Suppressor macrophage treated with lipopolysaccharide for 4 hours (primary cell): Measurements from ENCODE around the gene SLC16A11.
"Not testable (repeated sequence)": the region's sequence is repeated elsewhere in the genome, so short reads cannot be mapped to it uniquely, and the experiment has no call there.

ENCODE experiments used
- DNase-seq: peaks from one replicate; pipeline ENCODE4 v3.0.0-alpha.2; 2020

SLC16A11 gene, protein sequence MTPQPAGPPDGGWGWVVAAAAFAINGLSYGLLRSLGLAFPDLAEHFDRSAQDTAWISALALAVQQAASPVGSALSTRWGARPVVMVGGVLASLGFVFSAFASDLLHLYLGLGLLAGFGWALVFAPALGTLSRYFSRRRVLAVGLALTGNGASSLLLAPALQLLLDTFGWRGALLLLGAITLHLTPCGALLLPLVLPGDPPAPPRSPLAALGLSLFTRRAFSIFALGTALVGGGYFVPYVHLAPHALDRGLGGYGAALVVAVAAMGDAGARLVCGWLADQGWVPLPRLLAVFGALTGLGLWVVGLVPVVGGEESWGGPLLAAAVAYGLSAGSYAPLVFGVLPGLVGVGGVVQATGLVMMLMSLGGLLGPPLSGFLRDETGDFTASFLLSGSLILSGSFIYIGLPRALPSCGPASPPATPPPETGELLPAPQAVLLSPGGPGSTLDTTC

DNA sequence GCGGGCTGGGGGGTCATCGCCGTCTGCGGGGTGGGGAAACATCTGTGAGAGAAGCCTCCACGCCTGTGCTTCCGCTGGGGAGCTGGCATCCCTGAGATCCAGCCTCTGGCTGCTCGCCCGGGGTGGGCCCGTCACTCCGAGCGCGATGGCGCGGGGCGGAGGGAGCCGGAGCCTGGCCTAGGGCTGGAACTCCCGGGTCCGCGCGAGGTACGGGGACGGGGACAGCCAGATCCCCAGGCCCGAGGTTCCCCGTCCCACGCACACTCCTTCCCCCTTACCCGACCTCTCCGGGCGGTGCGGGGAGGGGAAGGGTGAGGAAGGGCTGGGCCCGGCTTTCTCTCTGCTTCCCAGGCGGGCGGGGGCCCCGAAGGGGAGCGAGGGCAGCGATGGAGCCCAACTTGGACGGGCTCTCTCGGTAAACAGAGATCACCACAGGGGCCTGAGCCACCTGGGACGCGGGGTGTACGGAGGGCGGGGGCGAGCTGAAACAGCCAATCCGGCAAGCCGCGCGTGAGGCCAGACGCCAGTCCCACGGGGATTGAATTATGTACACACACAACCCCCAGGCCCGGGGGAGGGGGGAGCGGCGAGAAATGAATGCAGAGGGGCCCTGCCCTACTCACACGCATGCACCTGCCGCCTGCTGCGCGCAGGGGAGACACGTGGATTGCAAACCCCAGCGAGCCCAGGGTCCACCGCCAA lies at the start of gene SLC16A11:
Gene SLC16A11 (minus strand): TSS at position 596 of the 702 bp plus-strand sequence. CDS start 579 bp downstream, at position 17.
- DNase-seq: no peak

DNA sequence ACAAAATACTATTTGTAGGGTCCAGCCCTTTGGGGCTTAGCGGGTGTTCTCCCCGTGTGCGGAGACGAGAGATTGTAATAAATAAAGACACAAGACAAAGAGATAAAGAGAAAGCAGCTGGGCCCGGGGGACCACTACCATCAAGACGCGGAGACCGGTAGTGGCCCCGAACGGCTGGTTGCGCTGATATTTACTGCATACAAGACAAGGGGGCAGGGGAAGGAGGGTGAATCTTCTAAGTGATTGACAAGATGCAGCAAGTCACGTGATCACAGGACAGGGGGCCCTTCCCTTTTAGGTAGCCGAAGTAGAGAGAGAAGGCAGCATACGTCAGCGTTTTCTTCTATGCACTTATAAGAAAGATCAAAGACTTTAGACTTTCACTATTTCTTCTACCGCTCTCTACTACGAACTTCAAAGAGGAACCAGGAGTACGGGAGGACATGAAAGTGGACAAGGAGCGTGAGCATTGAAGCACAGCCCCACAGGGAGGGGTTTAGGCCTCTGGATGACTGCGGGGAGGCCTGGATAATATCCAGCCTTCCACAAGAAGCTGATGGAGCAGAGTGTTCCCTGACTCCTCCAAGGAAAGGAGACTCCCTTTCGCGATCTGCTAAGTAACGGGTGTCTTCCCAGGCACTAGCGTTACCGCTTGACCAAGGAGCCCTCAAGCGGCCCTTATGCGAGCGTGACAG lies 47.6 kb upstream of the SLC16A11 start:
- DNase-seq: peak; percentile 40

DNA sequence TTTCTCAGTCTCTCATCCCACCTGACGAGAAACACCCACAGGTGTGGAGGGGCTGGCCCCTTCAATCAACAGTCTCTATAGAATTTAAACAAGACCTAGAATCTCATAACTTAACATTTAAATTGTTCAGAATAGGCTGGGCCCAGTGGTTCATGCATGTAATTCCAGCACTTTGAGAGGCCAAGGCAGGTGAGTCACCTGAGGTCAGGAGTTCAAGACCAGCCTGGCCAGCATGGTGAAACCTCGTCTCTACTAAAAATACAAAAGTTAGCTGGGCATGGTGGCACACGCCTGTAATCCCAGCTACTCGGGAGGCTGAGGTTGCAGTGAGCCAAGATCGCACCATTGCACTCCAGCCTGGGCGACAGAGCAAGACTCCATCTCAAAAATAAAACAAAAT lies 45.7 kb upstream of the SLC16A11 start:
- not testable (repeated sequence) for DNase-seq

DNA sequence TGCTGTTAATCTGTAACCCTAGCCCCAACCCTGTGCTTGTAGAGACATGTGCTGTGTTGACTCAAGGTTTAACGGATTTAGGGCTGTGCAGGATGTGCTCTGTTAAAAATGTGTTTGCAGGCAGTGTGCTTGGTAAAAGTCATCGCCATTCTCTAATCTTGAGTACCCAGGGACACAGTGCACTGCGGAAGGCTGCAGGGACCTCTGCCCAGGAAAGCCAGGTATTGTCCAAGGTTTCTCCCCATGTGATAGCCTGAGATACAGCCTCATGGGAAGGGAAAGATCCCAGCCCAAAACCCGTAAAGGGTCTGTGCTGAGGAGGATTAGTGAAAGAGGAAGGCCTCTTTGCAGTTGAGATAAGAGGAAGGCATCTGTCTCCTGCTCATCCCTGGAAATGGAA lies 44.5 kb upstream of the SLC16A11 start:
- DNase-seq: not testable (repeated sequence)

DNA sequence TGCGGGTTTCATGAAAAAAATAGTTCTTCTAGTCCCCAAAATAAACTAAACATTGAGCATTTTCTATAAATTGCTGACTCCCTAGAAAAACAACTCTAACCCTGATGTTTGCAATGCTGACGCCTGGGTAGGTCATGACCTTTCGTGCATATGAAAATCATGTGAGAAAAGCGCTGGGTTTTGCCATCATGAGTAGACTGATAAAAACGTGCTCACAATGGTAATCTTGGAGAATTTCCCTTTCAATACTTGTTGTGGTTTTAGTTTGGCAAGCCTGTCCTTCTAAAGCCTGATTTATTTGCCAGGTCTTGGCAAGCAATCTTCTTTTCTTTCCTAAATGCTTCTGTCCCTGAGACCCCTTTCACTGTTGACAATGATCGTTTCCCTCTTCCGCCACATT lies 40.2 kb upstream of the SLC16A11 start:
- peak; percentile 66 for DNase-seq

DNA sequence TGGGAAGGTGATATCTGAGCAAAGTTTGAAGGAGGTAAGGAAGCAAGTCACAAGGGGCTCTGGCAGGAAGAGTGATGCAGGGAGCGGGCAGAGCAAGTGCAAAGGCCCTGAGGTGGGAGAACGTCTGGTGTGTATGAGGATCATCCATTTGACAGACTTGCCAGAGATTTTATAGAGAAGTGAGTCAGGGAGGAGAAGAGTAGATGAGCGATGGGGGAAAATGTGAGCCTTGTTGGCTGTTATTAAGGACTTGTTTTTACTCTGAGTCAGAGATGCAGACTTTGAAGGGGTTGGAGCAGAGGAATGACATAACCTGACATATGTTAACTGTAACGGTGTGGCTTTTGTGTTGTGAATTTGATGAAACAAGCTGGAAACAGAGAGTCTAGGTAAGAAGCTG lies 39.7 kb upstream of the SLC16A11 start:
- peak; percentile 56 for DNase-seq

DNA sequence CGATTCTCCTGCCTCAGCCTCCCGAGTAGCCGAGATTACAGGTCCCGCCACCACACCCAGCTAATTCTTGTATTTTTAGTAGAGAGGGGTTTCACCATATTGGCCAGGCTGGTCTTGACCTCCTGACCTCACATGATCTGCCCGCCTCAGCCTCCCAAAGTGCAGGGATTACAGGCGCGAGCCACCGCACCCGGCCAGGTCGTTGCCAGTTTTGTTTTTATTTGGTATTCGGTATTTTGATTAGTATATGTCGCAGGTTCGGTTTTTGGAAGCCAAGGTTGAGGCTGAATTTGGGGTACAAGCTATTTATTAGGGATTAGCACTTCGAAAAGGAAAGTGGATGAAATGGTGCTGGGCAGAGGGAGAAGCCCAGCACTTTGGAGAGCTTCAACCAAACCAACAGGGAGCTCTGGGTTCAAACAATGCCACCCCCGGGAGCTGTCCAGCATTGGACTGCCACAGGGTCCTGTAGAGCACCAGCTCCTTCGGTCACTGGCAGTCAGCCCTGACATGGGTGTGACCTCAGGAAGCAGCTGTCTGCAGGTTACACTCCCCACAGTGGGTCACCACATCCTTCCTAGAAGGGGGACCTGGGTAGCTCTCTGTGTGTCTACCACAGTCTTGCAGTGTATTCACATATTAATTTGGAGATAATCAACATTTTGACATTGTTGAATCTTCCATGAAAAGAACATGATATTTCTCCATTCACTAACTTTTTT lies 37.6 kb upstream of the SLC16A11 start:
- DNase-seq: no peak

DNA sequence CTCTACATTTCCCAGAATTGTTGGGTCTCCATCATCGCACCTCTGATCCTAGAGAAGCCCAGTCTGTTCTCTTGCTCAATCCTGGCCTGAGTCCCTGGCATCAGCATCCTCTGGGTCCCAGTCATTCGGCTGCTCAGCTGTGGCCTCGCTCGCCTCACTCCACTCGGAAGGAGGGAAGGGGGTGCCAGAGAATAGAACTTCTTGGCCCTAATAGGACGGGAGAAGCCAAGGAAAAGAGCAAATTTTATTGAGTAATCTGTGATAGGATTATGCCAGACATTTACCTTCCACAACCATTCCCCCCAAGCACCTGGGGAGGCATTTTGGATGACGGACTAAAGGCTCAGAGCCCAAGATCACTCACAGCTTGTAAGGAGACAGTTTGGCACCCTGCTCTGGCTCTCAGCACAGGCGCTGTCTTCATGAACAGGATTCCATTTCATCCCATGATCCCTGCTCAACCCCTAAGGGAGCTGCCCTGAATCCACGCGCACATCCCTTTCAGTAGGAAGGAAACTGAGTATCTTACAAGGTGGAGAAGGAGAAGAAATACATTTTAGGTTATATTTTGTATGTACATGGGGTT lies 36.7 kb upstream of the SLC16A11 start:
- DNase-seq: no peak

DNA sequence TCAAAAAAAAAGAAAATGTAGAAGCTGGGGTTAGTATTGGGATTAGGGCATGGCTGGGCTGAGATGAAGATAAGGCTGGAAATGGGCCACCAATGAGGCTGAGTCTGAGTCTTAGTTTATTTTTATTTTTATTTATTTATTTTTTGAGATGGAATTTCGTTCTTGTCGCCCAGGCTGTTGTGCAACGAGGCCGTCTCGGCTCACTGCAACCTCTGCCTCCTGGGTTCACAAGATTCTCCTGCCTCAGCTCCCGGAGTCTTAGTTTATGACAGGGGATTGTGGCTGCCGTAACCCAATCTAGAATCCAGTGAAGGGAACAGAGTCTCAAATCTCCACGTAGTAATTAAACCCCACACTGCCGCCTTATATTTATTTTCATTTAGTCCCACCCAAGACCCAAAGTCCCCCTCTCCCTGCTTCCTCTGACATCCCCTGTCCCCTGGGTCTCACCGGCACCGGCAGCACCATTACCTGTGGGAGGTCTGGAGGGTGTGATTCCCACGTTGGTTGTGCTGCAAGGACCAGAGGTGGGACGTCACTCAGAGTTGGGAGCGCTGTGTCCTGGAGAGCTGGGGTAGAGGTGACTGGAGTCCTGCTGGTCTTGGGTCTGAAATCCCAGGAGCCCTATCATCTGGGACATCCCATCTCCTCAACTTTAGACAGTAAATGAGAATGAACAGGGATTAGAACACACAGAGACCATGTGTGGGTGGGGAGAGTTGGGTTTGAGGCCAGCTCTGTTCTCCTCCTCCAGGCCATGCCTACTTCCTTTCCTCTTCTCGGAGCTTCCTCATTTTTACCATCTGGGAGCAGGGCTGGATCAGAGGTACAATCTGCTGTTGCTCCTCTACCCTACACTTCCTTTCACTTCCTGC lies 35.9 kb upstream of the SLC16A11 start, which contains the start of gene CLEC10A:
Gene CLEC10A (minus strand): TSS at position 671 of the 875 bp plus-strand sequence. CDS start 1,439 bp downstream, outside the sequence.
- peak; percentile 78 for DNase-seq

DNA sequence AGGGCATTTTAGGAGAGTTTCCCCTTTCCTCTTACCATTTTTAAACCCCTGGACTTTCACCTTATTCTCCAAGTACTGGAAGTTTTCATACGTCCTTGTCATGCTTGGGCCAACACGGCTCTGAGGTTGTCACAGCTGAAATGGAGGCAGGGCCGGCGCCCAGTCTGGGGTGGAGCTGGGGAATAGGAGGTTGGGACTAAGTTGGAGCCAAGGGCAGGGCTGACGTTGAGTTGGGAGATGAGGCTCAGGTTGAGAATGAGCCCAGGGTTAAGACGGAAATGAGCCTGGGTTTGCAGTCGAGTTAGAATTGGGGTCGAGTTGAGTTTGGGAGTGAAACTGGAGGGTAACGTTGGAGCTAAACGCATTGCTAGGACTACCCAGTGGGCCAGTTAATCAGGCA lies 34.8 kb upstream of the SLC16A11 start:
- no peak for DNase-seq

DNA sequence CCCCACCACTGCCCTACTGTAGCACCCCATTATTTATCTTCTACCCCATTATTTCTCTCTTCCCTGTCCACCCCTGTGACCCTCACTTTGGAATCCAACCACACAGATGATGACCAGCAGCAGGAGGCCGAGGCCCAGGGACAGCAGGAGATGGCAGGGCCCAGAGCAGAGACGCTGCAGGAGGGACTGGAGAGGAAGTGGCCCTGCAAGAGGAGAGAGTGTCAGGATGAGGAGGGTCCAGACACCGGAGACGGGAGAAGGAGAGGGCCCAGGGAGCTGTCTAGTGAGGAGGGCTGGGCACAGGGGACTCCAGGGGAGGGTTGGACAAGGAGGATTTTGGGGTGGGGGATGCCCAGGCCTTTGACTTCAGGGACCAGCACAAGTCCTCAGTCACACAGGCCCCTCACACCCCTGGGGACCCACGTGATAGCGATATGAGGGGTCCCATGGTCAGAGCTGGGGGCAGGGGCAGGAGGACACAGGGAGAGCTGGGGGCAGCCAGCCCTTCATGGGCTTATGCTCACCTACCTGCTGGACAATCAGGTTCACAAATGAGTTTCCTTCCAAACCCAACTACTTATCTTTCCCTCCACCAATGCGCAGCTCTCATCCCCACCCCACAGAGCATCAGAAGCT lies 34.1 kb upstream of the SLC16A11 start:
- DNase-seq: no peak

DNA sequence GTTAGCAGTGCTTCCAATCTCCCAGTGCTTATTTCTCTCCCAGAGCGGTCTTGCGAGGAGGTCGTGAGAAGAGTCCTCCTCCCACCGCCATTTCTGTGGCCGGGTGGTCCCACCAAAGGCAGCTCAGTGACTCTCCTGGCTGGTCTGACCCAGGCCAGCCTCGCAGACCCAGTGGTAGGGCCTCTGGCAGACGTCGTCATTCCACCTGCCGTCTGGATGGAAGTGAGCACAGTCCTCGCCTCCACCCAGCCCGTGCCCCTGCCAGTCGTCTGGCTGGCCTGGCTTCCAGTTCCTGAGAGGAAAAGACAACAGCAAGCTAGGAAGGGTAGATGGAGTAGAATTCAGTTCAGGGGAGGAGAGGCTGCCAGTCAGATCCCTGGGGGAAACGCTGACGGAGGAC lies 31.0 kb upstream of the SLC16A11 start:
- no peak for DNase-seq

DNA sequence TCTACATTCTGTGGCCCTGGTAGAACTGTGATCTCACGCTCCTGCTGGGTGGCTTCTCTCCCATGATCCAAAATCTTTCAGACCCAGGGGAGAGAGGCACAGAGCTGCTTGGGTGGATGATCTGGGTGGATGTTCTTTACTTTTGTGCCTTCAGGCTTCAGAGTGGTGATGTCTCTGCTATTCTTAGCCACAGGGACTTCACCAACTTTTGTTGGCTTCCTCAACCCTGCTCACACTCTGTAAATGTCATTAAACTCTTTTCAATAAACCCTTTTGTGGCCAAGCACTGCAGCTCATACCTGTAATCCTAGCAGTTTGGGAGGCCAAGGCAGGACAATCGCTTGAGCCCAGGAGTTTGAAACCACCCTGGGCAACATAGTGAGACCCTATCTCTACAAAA lies 28.5 kb upstream of the SLC16A11 start:
- no peak for DNase-seq

DNA sequence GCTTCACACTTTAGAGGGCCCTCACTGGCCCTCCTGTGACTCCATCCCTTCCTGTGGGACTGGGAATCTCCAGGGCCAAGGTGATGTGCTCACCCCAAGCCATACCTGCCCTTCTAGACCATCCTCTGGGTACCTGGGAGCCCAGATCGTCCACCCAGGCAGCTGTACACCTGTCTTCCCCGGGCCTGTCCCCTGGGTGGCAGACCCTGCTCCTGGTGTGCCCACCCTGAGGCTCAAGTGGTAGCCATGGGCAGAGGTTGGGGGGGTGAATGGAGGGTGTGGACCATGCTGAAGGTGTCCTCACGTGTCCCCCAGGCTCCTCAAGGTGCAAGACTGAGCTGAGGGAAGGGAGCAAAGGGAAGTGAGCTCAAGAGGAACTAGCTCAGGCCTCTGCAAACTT lies 26.8 kb upstream of the SLC16A11 start:
- DNase-seq: no peak

DNA sequence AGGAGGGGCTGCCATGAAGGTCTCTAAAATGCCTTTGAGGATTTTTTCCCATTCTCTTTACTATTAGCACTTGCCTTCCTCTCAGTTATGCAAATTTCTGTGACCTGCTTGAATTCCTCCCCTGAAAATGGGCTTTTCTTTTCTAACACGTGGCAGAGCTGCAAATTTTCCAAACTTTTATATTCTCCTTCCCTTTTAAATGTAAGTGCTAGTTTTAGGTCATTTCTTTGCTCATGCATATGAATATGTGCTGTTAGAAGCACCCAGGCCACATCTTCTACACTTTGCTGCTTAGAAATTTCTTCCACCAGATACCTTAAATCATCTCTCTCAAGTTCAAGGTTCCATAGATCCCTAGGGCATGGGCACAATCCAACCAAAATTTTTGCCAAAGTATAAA lies 24.4 kb upstream of the SLC16A11 start:
- no peak for DNase-seq

DNA sequence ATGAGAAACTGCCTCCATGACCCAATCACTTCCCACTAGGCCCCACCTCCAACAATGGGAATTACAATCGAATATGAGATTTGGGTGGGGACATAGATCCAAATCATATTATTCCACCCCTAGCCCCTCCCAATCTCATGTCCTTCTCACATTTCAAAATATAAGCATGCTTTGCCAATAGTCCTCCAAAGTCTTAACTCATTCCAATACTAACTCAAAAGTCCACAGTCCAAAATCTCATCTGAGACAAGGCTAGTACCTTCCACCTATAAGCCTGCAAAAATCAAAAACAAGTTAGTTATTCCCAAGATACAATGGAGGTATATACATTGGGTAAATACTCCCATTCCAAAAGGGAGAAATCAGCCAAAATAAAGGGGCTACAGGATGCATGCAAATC lies 23.3 kb upstream of the SLC16A11 start:
- no peak for DNase-seq

DNA sequence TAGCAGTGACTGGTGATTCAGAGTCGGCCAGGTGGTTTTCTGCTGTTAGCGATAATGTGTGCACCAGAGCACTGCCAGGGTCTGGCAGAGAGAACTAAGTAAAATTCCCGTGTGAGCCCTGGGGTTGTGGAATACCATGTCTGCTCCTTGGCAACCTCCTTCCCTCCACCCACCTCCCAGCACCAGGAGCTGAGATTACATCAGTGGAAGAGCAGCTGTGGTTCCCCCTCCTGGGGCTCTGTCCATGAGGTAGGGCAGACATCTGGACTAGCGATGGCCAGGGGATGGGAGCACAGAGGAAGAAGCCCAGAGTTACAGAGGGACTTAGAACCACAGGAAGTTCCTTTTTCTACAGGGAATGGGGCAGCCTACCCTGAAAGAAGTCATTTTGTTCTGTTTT lies 20.4 kb upstream of the SLC16A11 start:
- DNase-seq: no peak

DNA sequence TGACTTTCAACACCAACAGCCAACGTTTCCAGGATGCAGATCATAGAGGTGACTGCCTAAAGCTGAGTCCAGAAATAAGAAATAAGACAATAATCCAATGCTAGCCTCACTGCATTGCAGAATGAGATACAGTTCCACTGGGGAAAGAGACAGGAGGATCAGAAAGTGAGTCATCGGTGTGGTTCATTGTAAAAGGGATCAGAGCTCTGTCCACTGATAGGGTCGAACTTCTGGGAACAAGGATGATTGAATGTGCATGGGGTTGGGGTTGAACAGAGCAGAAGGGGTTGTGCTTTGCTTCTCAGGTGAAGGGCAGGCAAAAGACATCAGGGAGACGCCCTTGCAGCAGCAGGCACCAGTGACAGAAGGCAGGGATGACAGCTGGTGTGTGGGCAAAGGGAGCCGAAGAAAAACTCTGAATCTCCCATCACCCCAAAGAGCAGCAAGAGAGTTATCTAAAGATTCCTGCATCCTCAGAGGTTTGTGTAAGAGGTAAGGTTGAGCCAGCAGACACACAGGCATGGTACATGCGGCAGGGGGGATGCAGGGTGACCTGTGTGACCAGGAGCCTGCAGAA lies 19.7 kb upstream of the SLC16A11 start:
- DNase-seq: no peak

DNA sequence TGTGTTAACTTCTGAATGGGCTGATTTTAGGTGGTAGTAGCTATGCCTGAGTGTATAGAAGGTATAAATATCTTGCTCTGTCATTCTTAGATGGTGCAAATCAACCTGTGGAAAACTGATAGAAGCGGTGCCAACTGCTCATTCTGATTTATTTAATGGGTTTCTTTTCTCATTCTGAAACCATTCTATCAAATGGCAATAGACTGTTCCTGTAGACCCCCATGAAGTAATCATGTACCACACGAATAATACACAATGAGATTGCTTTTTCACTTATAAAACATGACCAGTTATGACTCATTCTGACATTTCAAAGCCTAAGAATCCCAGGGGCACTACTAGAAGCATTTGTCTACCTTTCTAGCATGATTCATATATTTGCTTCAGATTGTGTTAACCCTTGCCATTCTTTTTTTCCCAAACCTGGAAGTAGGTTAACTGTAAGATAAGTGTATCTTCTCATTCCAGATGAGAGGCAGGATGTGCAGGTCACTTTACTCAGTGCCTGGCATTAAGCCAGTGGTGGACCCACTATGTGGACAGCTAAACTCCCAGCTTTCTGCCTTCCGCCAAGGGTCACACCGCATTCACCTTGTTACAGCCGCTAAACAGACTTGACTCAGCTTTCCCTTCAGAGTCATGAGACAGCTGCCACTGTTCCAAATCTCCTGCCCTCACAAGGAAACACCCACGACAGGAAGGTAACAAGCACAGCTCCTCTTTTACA lies 16.4 kb upstream of the SLC16A11 start:
- DNase-seq: peak; percentile 36
